GM18502 (cell line): Measurements from ENCODE around the gene GRM4.
"Not testable (repeated sequence)": the region's sequence is repeated elsewhere in the genome, so short reads cannot be mapped to it uniquely, and the experiment has no call there.

Experiments used
- ATAC-seq: cut with Tn5 transposase; IDR thresholded peaks from one replicate; pipeline ENCODE4 v1.9.1; 2021; ENCODE audit warnings: mild to moderate bottlenecking; ENCODE audit not compliant: unreplicated experiment, poor library complexity

Gene GRM4

DNA sequence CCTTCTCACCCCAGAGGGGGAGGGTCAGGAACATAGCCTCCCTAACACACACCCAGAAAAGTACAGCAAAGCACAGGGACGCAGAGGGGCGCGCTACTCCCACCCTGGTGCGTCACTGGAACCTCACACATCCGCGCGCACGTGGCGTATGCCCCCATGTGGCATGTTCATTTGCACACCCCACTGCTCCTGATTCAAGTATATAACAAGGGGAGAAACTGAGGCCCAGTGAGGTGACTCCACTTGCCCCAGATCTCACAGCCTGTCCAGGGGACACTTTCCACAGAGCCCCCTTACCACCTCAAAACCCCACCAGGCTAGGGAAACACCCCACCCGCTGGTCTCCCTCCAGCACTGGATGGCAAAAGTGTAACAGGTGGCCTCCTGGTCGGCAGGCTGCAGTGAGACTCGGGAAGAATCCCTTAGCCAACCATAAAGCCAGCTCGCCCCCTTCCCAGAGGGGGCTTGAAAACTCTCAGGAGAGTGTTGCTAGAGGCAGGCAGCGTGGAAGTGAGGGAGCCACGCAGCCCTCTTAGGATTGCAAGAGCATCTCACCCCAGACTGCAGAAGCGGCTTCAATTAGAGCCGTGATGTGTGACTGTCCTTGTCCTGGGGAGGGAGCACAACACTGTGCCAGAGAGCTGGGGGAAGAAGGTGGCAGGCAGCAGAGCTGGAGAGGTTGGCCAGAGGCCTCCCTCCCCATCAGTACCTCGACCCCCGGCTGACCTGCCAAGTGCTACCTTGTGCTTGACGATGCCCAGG, at the start of gene GRM4:
Gene GRM4, minus strand, starts transcription at position 67 of the 762 bp plus-strand sequence. CDS start 12,591 bp downstream, outside the sequence.
- no peak for ATAC-seq

DNA sequence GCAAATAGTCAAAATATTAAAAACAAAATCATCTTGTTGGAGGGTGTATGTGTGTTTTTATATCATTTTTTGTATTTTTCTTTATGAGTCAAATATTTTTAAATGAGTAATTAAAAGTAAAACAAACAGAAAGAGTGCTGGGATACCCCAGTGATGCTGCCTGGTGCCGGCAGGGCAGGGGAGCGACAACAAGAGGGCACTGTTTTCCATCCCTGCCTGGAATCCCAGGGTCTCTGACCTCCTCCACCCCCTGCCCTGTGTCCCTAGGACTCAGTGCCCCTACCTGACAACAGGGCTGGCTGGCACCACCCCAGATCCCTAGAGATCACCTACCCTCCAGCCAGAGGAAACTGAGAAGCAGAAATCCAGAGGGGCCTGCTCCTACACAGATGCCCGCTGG, 48.9 kb upstream of the GRM4 start:
- ATAC-seq, result no peak

DNA sequence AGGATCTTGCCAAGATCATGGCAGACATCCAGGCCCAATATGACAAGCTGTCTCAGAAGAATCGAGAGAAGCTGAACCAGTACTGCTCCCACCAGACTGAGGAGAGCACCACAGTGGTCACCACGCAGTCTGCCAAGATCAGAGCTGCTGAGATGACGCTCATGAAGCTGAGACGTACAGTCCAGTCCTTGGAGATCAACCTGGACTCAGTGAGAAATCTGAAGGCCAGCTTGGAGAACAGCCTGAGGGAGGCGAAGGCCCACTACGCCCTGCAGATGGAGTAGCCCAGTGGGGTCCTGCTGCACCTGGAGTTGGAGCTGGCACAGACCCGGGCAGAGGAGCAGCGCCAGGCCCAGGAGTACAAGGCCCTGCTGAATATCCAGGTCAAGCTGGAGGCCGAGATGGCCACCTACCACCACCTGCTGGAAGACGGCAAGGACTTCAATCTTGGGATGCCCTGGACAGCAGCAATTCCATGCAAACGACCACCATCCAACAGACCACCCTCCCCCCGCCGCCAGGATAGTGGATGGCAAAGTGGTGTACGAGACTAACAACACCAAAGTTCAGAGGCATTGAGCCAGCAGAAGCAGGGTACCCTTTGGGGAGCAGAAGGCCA, 44.7 kb upstream of the GRM4 start:
- no peak for ATAC-seq

DNA sequence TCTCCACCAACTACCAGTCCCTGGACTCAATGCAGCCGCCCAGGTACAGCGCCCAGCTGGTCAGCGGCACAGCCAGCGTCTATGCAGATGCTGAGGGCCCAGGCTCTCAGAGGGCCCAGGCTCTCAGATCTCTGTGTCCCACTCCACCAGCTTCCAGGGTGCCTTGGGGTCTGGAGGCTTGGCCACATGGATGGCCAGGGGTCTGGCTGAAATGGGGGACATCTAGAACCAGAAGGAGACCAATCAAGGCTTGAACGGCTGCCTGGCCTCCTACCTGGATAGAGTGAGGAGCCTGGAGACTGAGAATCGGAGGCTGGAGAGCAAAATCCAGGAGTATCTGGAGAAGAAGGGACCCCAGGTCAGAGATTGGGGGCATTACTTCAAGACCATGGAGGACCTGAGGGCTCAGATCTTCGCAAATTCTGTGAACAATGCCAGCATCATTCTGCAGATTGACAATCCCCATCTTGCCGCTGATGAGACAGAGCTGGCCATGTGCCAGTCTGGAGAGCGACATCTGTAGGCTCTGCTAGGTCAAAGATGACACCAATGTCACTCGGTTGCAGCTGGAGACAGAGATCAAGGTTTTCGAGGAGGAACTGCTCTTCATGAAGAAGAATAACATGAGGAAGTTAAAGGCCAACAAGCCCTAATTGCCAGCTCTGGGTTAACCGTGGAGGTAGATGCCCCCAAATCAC, 44.1 kb upstream of the GRM4 start:
- ATAC-seq, result no peak

DNA sequence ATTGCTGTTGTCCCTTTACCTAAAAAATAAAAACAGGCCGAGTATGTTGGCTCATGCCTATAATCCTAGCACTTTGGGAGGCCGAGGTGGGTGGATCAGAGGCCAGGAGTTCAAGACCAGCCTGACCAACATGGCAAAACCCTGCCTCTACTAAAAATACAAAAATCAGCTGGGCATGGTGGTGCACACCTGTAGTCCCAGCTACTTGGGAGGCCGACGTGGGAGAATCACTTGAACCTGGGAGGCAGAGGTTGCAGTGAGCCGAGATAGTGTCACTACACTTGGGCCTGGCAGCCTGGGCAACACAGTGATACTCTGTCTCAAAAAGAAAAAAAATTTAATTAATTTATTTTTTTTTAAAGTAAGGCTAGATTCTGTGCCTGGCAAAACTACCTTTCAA, 38.8 kb upstream of the GRM4 start:
- ATAC-seq, result not testable (repeated sequence)

DNA sequence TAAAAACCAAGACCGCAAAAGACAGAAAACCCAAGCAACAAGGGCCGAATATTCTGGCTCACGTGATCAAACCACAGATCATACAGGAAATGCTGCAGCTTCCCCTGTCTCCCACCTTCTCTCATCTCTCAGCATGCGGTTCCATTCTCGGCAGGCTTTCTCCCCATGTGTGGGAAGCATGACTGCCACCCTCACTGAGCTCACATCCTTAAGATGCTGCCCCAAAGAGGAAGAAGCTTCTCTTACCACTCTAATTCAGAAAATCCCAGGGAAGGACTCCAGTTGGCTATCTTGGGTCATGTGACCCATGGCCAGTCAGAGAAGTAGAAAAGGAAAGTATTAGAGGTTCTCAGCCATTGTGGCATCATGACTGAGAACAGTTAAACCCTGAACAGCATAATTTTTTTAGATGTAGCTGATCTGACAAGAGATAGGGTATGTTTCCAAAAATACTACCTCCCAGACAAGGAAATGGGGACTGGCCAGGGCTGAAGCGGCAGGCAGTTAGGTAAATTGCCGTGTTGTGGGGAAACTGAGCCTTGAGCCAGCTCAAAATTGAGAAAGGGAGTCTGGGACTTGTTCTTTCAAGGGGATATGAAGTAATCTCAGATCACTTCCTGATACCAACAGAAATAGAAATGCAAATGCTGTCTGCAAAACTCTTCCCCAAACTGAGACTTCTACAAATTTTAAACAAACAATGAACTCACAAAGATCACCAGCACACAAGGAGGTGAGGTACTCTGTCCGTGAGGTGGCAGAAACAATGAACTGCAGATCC, 37.1 kb upstream of the GRM4 start:
- ATAC-seq, result no peak

DNA sequence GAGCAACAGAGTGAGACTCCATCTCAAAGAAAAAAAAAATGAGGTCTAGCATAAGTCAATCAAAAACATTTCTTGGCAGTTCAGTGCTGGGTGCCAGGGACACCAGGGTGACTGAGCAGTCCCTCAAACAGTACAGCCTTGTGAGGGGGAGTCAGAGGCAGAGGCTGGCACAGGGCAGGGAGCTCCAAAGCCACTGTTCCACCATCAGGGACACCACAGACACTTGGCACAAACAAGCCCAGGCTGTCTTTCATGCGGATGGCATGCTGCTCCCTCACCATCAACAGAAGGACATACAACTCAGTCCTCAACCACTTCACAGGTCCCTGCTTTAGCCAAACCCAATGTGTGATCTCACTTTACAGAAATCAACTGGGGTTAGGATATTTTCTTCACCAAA, 36.0 kb upstream of the GRM4 start:
- no peak for ATAC-seq

DNA sequence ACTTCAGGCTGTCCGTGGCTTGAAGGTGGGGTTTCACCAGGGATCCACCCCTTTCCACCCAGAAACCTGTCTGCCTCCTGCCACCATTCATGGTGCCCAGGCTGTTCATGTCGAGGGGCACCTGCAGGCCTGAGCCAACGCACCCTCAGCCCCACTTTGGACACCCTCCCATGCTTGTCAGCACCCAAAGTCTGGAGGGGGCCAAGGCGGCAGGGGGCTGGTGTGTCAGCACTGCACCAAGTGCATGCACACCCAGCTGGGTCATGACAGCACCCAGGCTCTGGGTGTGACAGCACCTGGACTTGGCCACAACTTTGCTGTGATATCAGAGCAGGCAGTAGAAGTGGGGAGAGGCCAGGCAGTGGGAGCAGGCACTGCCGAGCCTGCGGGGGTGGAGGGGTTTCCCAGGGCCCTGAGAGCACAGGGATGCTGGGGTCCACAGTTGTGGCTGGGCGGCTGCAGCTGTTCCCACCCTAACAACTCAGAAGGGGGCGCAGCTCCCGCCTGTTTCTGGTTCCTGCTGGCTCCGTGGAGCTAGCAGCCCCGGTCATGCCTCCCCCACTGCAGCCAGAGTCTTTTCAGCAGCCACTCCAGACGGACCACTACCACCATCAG, 33.3 kb upstream of the GRM4 start:
- ATAC-seq, result no peak

DNA sequence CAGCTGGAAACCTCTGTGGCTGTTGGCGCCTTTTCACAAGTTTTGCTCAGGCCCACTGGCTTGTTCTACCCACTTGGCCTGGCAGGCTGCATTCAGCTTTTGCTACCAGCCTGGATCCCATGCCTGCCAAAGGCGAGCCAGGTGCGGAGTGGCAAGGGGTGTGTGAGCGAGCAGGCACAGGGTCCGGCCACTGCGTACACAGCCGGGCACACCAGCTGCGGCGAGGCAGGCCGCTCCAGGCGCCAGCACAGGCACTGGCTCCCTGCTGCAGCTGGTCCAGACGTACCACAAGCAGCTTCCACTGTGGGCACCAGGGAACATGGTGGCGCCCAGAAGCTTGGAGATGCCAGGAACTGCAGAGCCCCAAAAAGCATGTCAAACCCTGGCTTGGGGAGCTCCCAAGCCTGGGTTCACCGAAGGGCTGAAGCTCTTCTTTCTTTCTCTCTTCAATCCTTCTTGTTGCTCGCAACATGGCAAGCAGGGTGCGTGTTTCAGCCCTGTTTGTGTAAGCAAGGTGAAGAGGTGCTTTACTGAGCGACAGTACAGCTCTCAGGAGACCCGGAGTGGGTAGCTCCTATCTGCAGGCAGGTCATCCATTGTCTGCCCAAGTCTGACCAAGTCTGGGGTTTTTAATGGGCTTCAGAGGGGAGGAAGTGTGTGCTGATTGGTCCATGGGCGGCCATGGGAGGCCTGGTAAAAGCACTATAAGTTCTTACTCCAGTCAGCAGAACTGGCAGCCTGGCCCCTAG, 32.6 kb upstream of the GRM4 start:
- no peak for ATAC-seq

DNA sequence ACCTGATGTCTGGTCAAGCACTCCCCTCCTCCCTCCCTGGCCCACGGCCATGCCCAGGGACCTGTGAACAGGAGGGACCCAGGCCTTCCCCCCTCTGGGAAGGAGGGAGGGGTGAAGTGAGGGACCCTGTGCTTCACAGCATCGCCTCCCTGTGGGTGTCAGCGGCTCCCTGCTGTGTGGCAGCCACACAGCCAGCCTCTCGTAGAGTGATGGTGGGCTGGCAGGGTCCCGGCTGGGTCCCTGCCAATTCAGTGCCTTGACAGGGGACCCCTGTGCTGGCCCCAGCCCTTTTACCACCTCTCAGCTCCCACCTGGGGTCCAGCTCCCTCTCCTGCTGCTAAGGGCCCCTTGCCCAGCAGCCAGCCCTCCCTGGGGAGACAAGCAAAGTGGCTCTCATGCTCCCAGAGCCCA, 31.3 kb upstream of the GRM4 start:
- ATAC-seq, result no peak

DNA sequence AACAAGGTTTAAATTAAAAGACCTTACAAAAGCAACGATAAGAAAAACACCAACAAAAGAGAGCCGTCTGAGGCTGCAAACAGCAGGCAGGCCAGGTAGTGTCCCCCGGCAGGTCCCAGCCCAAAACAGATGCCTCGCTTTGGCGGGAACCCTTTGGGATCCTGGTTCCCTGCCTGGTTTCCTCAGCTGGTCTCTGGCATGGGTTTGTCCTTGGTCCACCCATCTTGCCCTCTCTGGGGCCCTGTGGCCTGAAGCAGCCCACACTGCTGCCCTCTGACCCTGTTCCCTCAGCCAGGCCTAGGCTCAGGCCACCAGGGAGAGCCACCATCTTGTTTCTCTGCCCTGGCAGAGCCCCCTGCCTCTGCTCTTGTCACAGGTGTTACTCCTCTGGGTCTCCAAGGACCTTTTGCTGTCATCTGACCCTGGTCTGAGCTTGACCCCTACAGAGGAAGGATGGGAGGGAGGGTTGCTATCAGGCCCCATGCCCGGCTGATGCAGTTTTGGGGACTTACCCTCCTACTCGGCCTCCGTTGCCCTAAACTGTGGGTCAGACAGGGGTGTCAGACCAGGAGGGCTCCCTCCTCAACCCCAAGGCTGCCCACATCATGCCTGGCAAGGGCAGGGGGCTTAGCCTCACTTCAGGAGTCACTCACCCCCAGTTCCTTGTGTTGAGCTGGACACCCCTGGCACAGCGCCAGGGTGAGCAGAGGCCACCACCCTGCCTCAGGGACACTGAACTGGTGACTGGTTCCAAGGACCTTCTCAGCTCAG, 30.6 kb upstream of the GRM4 start:
- no peak for ATAC-seq

DNA sequence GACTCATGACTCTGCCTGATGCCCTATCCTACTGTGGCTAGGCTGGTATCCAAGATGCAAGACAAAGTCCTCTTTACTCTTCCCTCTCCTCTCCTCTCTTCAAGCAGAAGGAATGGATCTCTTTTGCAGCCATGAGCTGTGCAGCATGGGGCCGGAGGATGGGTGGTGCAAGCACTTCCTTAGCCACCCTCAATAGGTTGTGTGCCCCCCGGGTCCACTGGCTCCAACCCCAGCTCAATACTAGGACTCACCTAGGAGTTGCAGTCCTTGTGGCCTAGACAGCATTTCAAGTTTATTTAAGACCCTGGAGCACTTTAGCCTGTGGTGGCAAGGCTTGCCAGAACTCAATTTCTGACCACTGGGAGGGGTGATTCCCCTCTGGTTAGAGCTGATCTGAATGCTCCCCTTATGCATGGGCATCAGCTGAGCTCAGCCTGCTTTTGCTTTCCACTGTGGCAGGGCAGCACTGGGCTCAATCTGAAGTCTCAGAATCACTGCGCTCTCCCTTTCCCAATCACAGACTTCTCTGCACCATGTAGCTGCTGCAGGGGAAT, 29.0 kb upstream of the GRM4 start:
- no peak for ATAC-seq

DNA sequence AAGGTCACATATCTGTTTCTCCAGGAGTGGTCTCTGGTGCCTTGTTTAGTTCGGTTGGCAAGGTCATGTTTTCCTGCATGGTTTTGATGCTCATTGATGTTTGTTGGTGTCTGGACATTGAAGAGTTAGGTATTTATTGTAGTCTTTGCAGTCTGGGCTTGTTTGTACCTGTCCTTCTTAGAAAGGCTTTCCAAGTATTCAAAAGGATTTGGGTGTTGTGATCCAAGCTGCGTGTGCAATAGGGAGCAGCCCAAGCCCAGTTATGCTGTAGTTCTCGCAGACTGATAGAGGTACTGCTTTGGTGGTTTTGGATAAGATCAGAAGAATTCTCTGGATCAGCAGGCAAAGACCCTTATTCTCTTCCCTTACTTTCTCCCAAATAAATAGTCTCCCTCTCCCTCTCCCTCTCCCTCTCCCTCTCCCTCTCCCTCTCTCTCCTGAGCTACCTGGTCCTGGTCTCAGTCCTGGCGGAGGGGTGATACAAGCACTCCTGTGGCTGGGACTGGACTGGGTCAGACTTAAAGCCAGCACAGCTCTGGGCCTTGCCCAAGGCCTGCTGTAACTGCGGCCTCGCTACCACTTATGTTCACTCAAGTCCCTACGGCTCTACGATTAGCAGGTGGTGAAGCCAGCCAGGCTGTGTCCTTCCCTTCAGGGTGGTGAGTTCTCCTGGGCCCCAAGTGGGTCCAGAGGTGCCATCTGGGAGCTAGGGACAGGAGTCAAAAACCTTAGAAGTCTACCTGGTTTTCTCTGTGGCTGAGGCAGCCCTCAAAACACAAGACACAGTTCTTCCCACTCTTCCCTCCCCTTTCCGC, 27.3 kb upstream of the GRM4 start:
- ATAC-seq, result no peak

DNA sequence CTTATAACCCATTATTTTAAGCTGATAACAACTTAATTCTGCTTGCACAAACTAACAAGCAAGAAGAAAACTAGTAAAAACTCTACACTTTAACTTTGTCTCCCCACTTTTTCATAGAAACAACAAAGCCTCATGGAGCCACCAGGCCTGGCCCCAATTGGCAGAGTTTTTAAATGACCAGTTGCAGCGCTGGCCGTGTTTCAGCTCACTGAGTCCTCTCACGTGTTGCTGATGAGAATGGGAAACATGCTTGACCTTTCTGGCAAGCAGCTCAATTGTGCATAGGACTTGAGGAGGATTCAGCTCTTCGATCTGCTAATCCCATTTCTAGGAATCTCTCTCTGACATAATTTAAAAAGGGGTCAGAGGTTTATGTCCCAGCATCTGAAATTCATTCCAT, 24.5 kb upstream of the GRM4 start:
- ATAC-seq, result no peak

DNA sequence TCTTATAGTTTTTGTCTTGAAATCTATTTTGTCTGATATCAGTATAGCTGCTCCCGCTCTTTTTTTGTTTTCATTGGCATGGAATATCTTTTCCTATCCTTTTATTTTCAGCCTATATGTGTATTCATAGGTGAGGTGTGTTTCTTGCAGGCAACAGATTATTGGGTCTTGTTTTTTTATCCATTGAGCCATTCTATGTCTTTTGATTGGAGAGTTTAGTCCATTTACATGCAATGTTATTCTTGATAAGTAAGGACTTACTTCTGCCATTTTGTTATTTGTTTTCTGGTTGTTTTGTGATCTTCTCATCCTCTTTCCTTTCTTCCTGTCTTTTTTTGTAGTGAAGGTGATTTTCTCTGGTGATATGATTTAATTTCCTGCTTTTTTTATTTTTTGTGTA, 24.0 kb upstream of the GRM4 start:
- ATAC-seq, result no peak

DNA sequence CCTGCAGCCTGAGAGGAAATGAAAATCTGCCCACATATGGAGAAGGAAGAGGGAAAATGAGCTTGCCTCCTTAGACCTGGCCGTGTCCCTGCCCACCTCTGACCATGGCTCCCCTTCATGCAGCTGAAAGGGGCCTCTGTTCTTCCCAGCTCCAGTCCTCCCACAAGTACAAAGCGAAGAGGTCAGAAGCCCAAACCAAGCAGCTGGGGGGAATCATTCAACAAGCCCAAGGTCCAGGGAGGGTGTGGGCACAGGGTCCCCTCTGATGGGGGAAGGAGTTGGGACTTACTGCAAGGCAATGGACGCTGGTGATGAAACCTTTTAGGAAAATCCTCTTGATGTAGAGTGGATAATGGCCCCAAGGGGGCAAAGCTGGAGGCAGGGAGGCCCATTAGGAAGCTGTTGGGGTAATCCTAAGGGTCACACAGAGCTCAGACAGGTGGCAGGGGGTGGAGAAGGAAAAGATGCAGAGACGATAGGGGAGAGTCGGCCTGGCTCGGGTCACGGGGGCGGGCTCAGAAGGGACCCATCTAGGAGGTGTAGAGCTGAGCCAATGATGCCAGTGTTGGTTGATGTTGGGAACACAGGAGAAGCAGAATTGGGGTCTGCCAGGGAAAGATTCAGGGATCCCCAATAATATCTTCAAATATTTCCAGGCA, 16.1 kb upstream of the GRM4 start:
- ATAC-seq, result no peak

DNA sequence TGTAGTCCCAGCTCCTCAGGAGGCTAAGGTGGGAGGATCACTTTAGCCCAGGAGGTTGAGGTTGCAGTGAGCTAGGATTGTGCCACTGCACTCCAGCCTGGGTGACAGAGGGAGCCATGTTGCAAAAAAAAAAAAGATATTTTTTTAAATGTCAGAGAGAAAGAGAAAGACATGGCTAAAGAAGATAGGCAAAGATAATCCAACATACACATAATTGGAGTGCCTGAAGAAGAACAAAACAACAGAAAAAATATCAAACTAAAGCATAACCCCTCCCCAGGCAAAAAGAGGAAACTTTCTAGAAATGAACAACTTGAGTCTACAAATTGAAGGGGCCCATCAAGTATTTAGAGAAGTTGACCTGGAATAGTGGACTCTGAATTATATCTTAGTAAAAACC, 14.0 kb upstream of the GRM4 start:
- no peak for ATAC-seq
